Smooth muscle cell (in vitro differentiated cells): ENCODE measurements around the gene HBZ. TPM values are rescaled to one million over a fixed set of nuclear protein-coding genes. Genes with fewer than 3 reads are reported as not detected.

Experiments
- DNase-seq: peaks from one replicate; lab custom pipeline; 2025; ENCODE audit not compliant: unreplicated experiment; lab: John Stamatoyannopoulos, UW
- H2AFZ ChIP-seq: fragments of 200-600 bp; sonication (generic); 2 replicates; pipeline ENCODE4 v1.6.0; 2016; ENCODE audit warnings: antibody characterized with exemption, low read depth, mild to moderate bottlenecking
- H3F3A ChIP-seq: fragments of 200-600 bp; sonication (generic); 2 replicates; pipeline ENCODE4 v1.6.0; 2017; ENCODE audit warnings: antibody characterized with exemption, low read depth
- H3K27ac ChIP-seq: fragments of 200-600 bp; sonication (generic); 2 replicates; pipeline ENCODE4 v1.5.1; 2016; ENCODE audit warnings: low read depth, mild to moderate bottlenecking
- H3K27me3 ChIP-seq: fragments of 200-600 bp; sonication (generic); 2 replicates; pipeline ENCODE4 v1.6.1; 2016; ENCODE audit warnings: low read depth, mild to moderate bottlenecking
- H3K36me3 ChIP-seq: fragments of 200-600 bp; sonication (generic); 2 replicates; pipeline ENCODE4 v1.5.1; 2016; ENCODE audit warnings: low read depth
- H3K4me1 ChIP-seq: fragments of 200-600 bp; sonication (generic); 2 replicates; pipeline ENCODE4 v1.5.1; 2016; ENCODE audit warnings: low read depth
- H3K4me2 ChIP-seq: fragments of 200-600 bp; sonication (generic); 2 replicates; pipeline ENCODE4 v1.6.0; 2016; ENCODE audit warnings: mild to moderate bottlenecking
- H3K4me3 ChIP-seq: fragments of 200-600 bp; sonication (generic); 2 replicates; pipeline ENCODE4 v1.5.1; 2016; ENCODE audit warnings: mild to moderate bottlenecking
- H3K79me2 ChIP-seq: fragments of 200-600 bp; sonication (generic); 2 replicates; pipeline ENCODE4 v1.6.0; 2016; ENCODE audit warnings: low read depth, mild to moderate bottlenecking
- H3K9ac ChIP-seq: fragments of 200-600 bp; sonication (generic); 2 replicates; pipeline ENCODE4 v1.6.0; 2016; ENCODE audit warnings: low read depth
- H3K9me3 ChIP-seq: fragments of 200-600 bp; sonication (generic); replicated peaks from 2 replicates; pipeline ENCODE4 v1.5.1; 2016; ENCODE audit warnings: low read depth
- H4K20me1 ChIP-seq: fragments of 200-600 bp; sonication (generic); 2 replicates; pipeline ENCODE4 v1.6.0; 2016; ENCODE audit warnings: low read depth
- CTCF ChIP-seq: fragments of 200-600 bp; sonication (generic); IDR thresholded peaks from 2 replicates; pipeline ENCODE4 v1.5.1; 2017; ENCODE audit warnings: borderline replicate concordance, mild to moderate bottlenecking, antibody characterized with exemption; ENCODE audit not compliant: insufficient read depth, poor library complexity, severe bottlenecking
- WGBS: methylation state at CpG from one replicate; pipeline ENCODE4 v1.1.7; 2016; ENCODE audit warnings: low lambda C conversion rate; 5-methylcytosine and 5-hydroxymethylcytosine counted together
- polyA plus RNA-seq: library from polyadenylated mRNA; unstranded; fragments of >200 nt; fragmentation: Nextera tagmentation; extraction: Ambion mirVana; gene quantifications from 2 replicates; pipeline ENCODE4 v1.2.1, GENCODE V29; 2016
- total RNA-seq: library from RNA; depleted of rRNA; stranded (reverse); fragments of >200 nt; gene quantifications from 2 replicates; pipeline ENCODE4 v1.2.3, GENCODE V29; 2014

HBZ gene
- total and polyA plus RNA-seq, 2 experiments from 2014 or later: not detected

- TF ChIP-seq CTCF: no peak
- no peaks in the 10 kb centered on the region for H3K27me3 ChIP-seq
- H3K27ac ChIP-seq: no peak overlapping the region
- WGBS: 97% methylated on average over 2 of the region's 2 CpGs
- H2AFZ ChIP-seq: no peak overlapping the region
- H3F3A ChIP-seq: no peaks in the 10 kb centered on the region
- peaks cover 23% of the 10 kb centered on the region for H3K79me2 ChIP-seq
- H3K4me3 ChIP-seq: no peak overlapping the region
- H3K4me2 ChIP-seq: no peak overlapping the region
- H3K4me1 ChIP-seq: peaks cover 9% of the 10 kb centered on the region
- DNase-seq: no peak
- peaks cover 50% of the 10 kb centered on the region for H4K20me1 ChIP-seq
- H3K9me3 ChIP-seq: no peaks in the 10 kb centered on the region
- H3K36me3 ChIP-seq: no peaks in the 10 kb centered on the region
- no peak overlapping the region for H3K9ac ChIP-seq
Measured at GRCh38 chr16:133716-134115, 18.7 kb upstream of the HBZ start.

- Histone ChIP-seq H3K79me2 (peaks cover 23% of the 10 kb centered on the region), H3K9ac (peak overlapping the region; percentile 88), H3K4me2 (peak overlapping the region; percentile 99), H3K9me3 (no peaks in the 10 kb centered on the region), H3K27ac (peak overlapping the region; percentile 63), H3K36me3 (no peaks in the 10 kb centered on the region), H4K20me1 (peaks cover 14% of the 10 kb centered on the region), H3K4me1 (peaks cover 9% of the 10 kb centered on the region), H3K4me3 (peak overlapping the region; percentile 75), H3F3A (peaks cover under 1% of the 10 kb centered on the region), H3K27me3 (no peaks in the 10 kb centered on the region), H2AFZ (peak overlapping the region; percentile 93)
- no peak for TF ChIP-seq CTCF
- DNase-seq: no peak
- WGBS: under 1% methylated on average over 27 of the region's 30 CpGs
Measured at GRCh38 chr16:138049-138417, 14.4 kb upstream of the HBZ start.

GRCh38 chr16:140175-140857 lies 12.1 kb upstream of the HBZ start:
- no peak overlapping the region for H2AFZ ChIP-seq
- DNase-seq: no peak
- H3K27me3 ChIP-seq: no peaks in the 10 kb centered on the region
- peaks cover 9% of the 10 kb centered on the region for H3K4me1 ChIP-seq
- no peak overlapping the region for H3K27ac ChIP-seq
- TF ChIP-seq CTCF: no peak
- H3K36me3 ChIP-seq: no peaks in the 10 kb centered on the region
- peaks cover 18% of the 10 kb centered on the region for H3K79me2 ChIP-seq
- H4K20me1 ChIP-seq: no peaks in the 10 kb centered on the region
- no peak overlapping the region for H3K4me3 ChIP-seq
- no peaks in the 10 kb centered on the region for H3K9me3 ChIP-seq
- H3K9ac ChIP-seq: no peak overlapping the region
- 82% methylated on average over 10 of the region's 10 CpGs for WGBS
- H3F3A ChIP-seq: peaks cover 6% of the 10 kb centered on the region
- no peak overlapping the region for H3K4me2 ChIP-seq

- no peak overlapping the region for H3K4me3 ChIP-seq
- H3K9ac ChIP-seq: no peak overlapping the region
- no peak for TF ChIP-seq CTCF
- peaks cover 6% of the 10 kb centered on the region for H3K4me1 ChIP-seq
- no peaks in the 10 kb centered on the region for H4K20me1 ChIP-seq
- no peaks in the 10 kb centered on the region for H3K9me3 ChIP-seq
- H3F3A ChIP-seq: peaks cover 6% of the 10 kb centered on the region
- no peak overlapping the region for H3K27ac ChIP-seq
- no peak overlapping the region for H2AFZ ChIP-seq
- H3K79me2 ChIP-seq: peaks cover 3% of the 10 kb centered on the region
- DNase-seq: no peak
- WGBS: 92% methylated on average over 12 of the region's 12 CpGs
- H3K27me3 ChIP-seq: no peaks in the 10 kb centered on the region
- H3K36me3 ChIP-seq: no peaks in the 10 kb centered on the region
- H3K4me2 ChIP-seq: no peak overlapping the region
Measured at GRCh38 chr16:142405-142967, 10.0 kb upstream of the HBZ start.
